ENCODE data around the gene SYNPO2. TPM values are rescaled to one million over a fixed set of nuclear protein-coding genes. Genes with fewer than 3 reads are reported as not detected.

The SYNPO2 gene
- total and polyA plus RNA-seq, 2 of the 13 experiments (the other 11 are each of a cell fraction or from before 2014, with no cell fraction given) = not detected

DNA sequence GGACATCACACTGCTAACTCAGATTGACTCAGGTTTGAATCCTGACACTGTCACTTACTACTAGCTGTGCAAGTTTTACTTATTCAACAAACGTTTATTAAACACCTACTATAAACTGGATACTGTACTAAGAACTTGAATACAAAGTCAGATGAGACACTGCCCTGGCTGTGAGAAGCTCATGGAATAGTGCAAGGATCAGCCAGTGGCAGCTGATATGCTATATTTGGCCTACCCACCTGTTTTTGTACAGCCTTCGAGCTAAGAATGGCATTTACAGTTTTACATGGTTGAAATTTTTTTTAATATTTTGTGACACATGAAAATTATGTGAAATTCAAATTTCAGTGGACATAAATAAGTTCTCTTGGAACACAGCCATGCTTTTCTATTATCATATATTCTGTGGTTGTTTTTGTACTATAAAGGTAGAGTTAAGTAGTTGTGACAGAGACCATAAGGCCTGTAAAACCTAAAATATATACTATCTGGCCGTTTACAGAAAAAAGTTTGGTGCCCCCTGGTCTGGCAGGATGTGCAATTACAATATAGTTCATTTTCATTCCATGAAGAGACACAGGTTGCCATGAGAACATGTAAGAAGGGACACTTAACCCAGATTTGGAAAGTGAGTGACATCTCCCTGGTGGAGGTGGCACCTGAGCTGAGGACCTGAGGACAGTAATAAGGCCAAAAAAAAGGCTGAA lies 49.3 kb upstream of the SYNPO2 start (continued):
- TF ChIP-seq ZSCAN12 (CRISPR knock-in tag; IDR thresholded peaks at IDR 0.05) = no peak

DNA sequence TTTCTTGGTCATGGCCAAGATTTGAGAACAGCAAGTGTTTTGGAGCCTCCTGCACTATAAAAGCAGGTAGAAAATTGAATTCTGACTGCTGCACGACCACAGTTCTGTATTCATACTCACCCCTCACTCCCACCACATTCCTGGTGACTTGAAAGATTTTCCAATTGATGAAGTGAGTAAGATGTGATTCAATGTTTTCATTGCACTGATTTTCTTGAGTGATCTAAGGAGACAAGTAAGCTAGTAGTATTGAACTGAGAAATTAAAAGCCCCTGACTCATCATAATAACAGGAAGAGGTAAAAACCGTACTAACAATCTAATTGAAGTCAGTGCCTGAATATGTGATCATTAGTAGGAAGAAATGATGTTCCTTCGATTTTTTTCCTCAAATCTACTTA lies 46.6 kb upstream of the SYNPO2 start:
- Histone ChIP-seq H4K20me1 (ENCODE audit: insufficient read depth, low read length) (no peaks in the 10 kb centered on the region), H3K9me3 (ENCODE audit: low read length) (no peaks in the 10 kb centered on the region), H3K27me3 (ENCODE audit: control insufficient read depth in 1 of 2, insufficient read depth in 2 of 2, low read length in 2 of 2) (no peaks in the 10 kb centered on the region), H3K27ac (ENCODE audit: extremely low read length, insufficient read depth, low read length) (no peak overlapping the region), H3K4me3 (replicated peaks in 1 of 3; ENCODE audit: insufficient read depth in 1 of 3, low read depth in 2 of 3, low read length in 3 of 3) (no peak overlapping the region), H3K4me1 (ENCODE audit: insufficient read depth, low read length) (peaks cover 3% of the 10 kb centered on the region), H2AFZ (ENCODE audit: low read length) (no peak overlapping the region), H3K79me2 (ENCODE audit: insufficient read depth, low read length) (no peaks in the 10 kb centered on the region), H3K9ac (ENCODE audit: insufficient read depth, low read depth, low read length) (no peak overlapping the region), H3K4me2 (ENCODE audit: low read depth, low read length) (no peak overlapping the region), H3K36me3 (replicated peaks in 1 of 2; ENCODE audit: control insufficient read depth in 1 of 2, insufficient read depth in 2 of 2, low read length in 2 of 2) (no peaks in the 10 kb centered on the region)
- no peak for DNase-seq (ENCODE audit: low spot score)
- POLR2A ChIA-PET = no interaction called here
- no peak for FAIRE-seq
- intact Hi-C loops (cut with micrococcal nuclease; ENCODE audit: unreplicated experiment) = no loop called here
- in situ Hi-C loops (cut with HindIII; ENCODE audit: extremely low pct_ligation_motif_present, low pct_unique_long_range_greater_than_20kb) = no loop called here
- no peak for TF ChIP-seq JUND (CRISPR knock-in tag; IDR thresholded peaks at IDR 0.05)
- no peak for TF ChIP-seq ZNF432 (CRISPR knock-in tag; IDR thresholded peaks at IDR 0.05; ENCODE audit: borderline replicate concordance)
- TF ChIP-seq MAFK (conservative IDR thresholded peaks at IDR 0.05 in 1 of 2, IDR thresholded peaks at IDR 0.05 in 1 of 2; ENCODE audit: low read length in 2 of 2) = peak; percentile 44 to 66; a peak in 3 of 4 replicates
- peak; percentile 38; the same call in 1 of the 2 replicates for TF ChIP-seq MAFF (IDR thresholded peaks at IDR 0.05; ENCODE audit: low read depth, low read length)
- BruUV-seq (replicated peaks) = no TSS peak
- no peak for ATAC-seq
- 38% methylated on average over 3 of the region's 3 CpGs for WGBS (ENCODE audit: low lambda C conversion rate)
- CTCF ChIA-PET (ENCODE audit: low intra/inter-chr PET ratio, low total read pairs) = no interaction called here

DNA sequence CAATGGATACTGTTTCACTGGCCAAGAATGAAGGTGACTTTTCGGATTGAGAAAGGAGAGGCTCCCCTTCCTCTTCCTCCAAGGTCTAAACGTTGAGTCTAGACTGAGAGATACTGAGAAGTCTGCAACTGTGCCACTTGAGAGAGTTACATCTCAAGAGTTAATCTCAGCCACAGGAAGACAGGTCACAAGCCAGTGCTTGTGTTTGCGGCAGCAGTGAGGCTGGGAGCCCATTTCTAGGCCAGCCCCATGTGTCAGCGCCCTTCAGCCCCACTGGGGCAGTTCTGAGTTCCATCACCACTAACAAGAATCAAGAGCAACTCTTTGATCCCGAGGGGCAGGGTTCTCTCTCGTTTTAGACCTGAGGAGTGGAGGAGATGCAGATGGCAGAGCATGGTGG lies 45.4 kb upstream of the SYNPO2 start:
- Histone ChIP-seq H3K4me1 (ENCODE audit: insufficient read depth, low read length) (no peaks in the 10 kb centered on the region), H4K20me1 (ENCODE audit: insufficient read depth, low read length) (no peaks in the 10 kb centered on the region), H2AFZ (ENCODE audit: low read length) (no peak overlapping the region), H3K27me3 (ENCODE audit: control insufficient read depth in 1 of 2, insufficient read depth in 2 of 2, low read length in 2 of 2) (no peaks in the 10 kb centered on the region), H3K9me3 (ENCODE audit: low read length) (no peaks in the 10 kb centered on the region), H3K4me3 (replicated peaks in 1 of 3; ENCODE audit: insufficient read depth in 1 of 3, low read depth in 2 of 3, low read length in 3 of 3) (no peak overlapping the region), H3K36me3 (replicated peaks in 1 of 2; ENCODE audit: control insufficient read depth in 1 of 2, insufficient read depth in 2 of 2, low read length in 2 of 2) (no peaks in the 10 kb centered on the region), H3K79me2 (ENCODE audit: insufficient read depth, low read length) (no peaks in the 10 kb centered on the region), H3K27ac (ENCODE audit: extremely low read length, insufficient read depth, low read length) (no peak overlapping the region), H3K9ac (ENCODE audit: insufficient read depth, low read depth, low read length) (no peak overlapping the region), H3K4me2 (ENCODE audit: low read depth, low read length) (no peak overlapping the region)
- in situ Hi-C loops (cut with HindIII; ENCODE audit: extremely low pct_ligation_motif_present, low pct_unique_long_range_greater_than_20kb) (no loop called here), intact Hi-C loops (cut with micrococcal nuclease; ENCODE audit: unreplicated experiment) (no loop called here)
- WGBS (ENCODE audit: low lambda C conversion rate) = 43% methylated on average over 3 of the region's 6 CpGs
- BruUV-seq (replicated peaks) = no TSS peak
- TF ChIP-seq ZNF264 (CRISPR knock-in tag; IDR thresholded peaks at IDR 0.05) = no peak
- no peak for TF ChIP-seq SMYD3 (CRISPR knock-in tag; IDR thresholded peaks at IDR 0.05)
- no peak for TF ChIP-seq ZNF501 (CRISPR knock-in tag; IDR thresholded peaks at IDR 0.05)
- TF ChIP-seq BHLHE40 (IDR thresholded peaks at IDR 0.05; ENCODE audit: low read length) = no peak
- no peak for TF ChIP-seq MZF1 (CRISPR knock-in tag; IDR thresholded peaks at IDR 0.05; ENCODE audit: borderline replicate concordance)
- no peak for TF ChIP-seq HNF4G (IDR thresholded peaks at IDR 0.05; ENCODE audit: borderline replicate concordance, low read depth, low read length)
- TF ChIP-seq HNF4G (CRISPR knock-in tag; IDR thresholded peaks at IDR 0.05; ENCODE audit: borderline replicate concordance, low read depth) = no peak
- no peak for TF ChIP-seq HOXD1 (CRISPR knock-in tag; IDR thresholded peaks at IDR 0.05)
- TF ChIP-seq ZNF567 (CRISPR knock-in tag; IDR thresholded peaks at IDR 0.05; ENCODE audit: borderline replicate concordance) = no peak
- no peak for TF ChIP-seq ZNF746 (CRISPR knock-in tag; IDR thresholded peaks at IDR 0.05)
- no peak for TF ChIP-seq PPARG (CRISPR knock-in tag; conservative IDR thresholded peaks at IDR 0.05)
- TF ChIP-seq ZFX (CRISPR knock-in tag; IDR thresholded peaks at IDR 0.05; ENCODE audit: low read depth) = no peak
- TF ChIP-seq YY1 (IDR thresholded peaks at IDR 0.05; ENCODE audit: insufficient read depth, insufficient replicate concordance, low read depth, low read length) = no peak
- TF ChIP-seq ZNF292 (CRISPR knock-in tag; IDR thresholded peaks at IDR 0.05; ENCODE audit: borderline replicate concordance, low read depth) = no peak
- DNase-seq (ENCODE audit: low spot score) (no peak), ATAC-seq (no peak), FAIRE-seq (no peak)
- POLR2A ChIA-PET = no interaction called here
- CTCF ChIA-PET (ENCODE audit: low intra/inter-chr PET ratio, low total read pairs) = no interaction called here

All from HepG2 (cell line).